ENCODE data around the gene ZNF550.

DNA sequence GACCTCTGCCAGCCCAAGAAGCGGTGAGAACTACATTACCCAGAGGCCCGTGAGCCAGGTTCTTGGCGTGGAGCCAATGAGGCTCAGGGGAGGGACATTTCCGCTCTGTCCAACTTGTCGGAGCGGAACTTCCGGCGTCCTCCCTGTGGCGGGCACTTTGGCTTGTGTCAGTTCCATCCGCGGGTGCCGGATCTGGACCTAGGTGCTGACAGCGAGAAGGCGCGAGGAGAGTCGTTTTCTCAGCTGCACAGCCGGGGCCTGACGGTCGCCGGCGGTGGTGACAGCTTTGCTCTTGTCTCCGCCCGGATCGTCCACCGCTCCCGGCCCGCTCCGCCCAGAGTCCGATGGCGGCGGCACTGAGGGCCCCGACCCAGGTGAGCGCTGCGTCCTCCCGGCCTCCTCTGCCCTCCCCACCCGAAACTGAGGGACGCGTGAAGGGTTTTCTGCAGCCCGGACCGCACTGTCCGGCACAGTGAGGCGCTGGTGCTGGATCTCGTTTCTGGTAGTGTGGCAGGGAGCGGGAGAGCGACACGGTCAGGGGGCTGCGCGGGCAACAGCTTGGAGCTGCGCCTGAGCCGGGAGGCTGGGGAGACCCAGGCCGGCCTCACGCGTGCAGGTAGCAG is 40.2 kb upstream of the ZNF550 start, which contains the start of gene ZNF530:
- TF ChIP-seq, protein P1, sequence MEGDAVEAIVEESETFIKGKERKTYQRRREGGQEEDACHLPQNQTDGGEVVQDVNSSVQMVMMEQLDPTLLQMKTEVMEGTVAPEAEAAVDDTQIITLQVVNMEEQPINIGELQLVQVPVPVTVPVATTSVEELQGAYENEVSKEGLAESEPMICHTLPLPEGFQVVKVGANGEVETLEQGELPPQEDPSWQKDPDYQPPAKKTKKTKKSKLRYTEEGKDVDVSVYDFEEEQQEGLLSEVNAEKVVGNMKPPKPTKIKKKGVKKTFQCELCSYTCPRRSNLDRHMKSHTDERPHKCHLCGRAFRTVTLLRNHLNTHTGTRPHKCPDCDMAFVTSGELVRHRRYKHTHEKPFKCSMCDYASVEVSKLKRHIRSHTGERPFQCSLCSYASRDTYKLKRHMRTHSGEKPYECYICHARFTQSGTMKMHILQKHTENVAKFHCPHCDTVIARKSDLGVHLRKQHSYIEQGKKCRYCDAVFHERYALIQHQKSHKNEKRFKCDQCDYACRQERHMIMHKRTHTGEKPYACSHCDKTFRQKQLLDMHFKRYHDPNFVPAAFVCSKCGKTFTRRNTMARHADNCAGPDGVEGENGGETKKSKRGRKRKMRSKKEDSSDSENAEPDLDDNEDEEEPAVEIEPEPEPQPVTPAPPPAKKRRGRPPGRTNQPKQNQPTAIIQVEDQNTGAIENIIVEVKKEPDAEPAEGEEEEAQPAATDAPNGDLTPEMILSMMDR (IDR thresholded peaks at IDR 0.05 in 2 of 3, conservative IDR thresholded peaks at IDR 0.05 in 1 of 3; ENCODE audit: borderline replicate concordance in 1 of 3, insufficient read depth in 1 of 3, low read depth in 2 of 3, low read length in 2 of 3) = no peak
- TF ChIP-seq CEBPB (IDR thresholded peaks at IDR 0.05; ENCODE audit: low read depth) (no peak), POLR2A (IDR thresholded peaks at IDR 0.05; ENCODE audit: borderline replicate concordance, extremely low read depth, insufficient read depth, insufficient read length) (no peak), ZNF274 (IDR thresholded peaks at IDR 0.05; ENCODE audit: low read depth, low read length) (no peak), REST (IDR thresholded peaks at IDR 0.05; ENCODE audit: low read depth) (no peak)
- TF ChIP-seq, protein P2, sequence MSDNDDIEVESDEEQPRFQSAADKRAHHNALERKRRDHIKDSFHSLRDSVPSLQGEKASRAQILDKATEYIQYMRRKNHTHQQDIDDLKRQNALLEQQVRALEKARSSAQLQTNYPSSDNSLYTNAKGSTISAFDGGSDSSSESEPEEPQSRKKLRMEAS (IDR thresholded peaks at IDR 0.05) = 0 out of 2 replicates have a peak, but pooled peaks have one; percentile 18

All from HCT116 (cell line).